Measurements from ENCODE around the gene UTRN. TPM values are rescaled to one million over a fixed set of nuclear protein-coding genes. Genes with fewer than 3 reads are reported as not detected.

Gene UTRN
- total RNA-seq, 2 donors from 2014 or later, result 163 to 243 TPM

DNA sequence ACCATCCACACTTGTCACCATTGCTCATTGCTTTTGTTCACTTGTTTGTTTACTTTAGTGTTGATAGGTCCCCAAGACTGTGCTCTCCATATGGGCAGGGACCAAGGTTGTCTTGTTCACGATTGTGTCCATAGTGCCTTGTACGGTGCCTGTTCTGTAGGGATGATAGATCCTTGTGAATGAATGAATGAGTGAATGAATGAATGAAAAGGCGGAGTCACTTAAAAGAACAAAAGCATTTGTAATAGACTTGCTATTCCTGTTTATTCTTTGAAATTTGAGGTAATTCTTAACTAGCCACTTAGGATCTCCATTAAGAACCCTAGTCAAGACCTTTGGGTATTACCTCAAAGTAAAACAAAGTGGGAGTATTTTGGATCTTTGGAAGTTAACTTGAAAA is 47.0 kb downstream of the UTRN start:
- TF ChIP-seq, protein P1, sequence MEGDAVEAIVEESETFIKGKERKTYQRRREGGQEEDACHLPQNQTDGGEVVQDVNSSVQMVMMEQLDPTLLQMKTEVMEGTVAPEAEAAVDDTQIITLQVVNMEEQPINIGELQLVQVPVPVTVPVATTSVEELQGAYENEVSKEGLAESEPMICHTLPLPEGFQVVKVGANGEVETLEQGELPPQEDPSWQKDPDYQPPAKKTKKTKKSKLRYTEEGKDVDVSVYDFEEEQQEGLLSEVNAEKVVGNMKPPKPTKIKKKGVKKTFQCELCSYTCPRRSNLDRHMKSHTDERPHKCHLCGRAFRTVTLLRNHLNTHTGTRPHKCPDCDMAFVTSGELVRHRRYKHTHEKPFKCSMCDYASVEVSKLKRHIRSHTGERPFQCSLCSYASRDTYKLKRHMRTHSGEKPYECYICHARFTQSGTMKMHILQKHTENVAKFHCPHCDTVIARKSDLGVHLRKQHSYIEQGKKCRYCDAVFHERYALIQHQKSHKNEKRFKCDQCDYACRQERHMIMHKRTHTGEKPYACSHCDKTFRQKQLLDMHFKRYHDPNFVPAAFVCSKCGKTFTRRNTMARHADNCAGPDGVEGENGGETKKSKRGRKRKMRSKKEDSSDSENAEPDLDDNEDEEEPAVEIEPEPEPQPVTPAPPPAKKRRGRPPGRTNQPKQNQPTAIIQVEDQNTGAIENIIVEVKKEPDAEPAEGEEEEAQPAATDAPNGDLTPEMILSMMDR (IDR thresholded peaks at IDR 0.05), result no peak
- no peak overlapping the region for H3K4me3 ChIP-seq
- no peaks in the 10 kb centered on the region for H3K27me3 ChIP-seq (replicated peaks; ENCODE audit: insufficient read depth)
- peaks cover 5 to 41% of the 10 kb centered on the region in 2 donors for H3K4me1 ChIP-seq (ENCODE audit: control insufficient read depth in 1 of 2, low read depth in 2 of 2)
- H3K36me3 ChIP-seq, result no peaks in the 10 kb centered on the region
- no peaks in the 10 kb centered on the region for H3K9me3 ChIP-seq
- H3K27ac ChIP-seq, result no peak overlapping the region
- ATAC-seq (ENCODE audit: insufficient number of reproducible peaks, low FRiP score, low read depth), result no peak
- no peak for DNase-seq (ENCODE audit: low spot score)

DNA sequence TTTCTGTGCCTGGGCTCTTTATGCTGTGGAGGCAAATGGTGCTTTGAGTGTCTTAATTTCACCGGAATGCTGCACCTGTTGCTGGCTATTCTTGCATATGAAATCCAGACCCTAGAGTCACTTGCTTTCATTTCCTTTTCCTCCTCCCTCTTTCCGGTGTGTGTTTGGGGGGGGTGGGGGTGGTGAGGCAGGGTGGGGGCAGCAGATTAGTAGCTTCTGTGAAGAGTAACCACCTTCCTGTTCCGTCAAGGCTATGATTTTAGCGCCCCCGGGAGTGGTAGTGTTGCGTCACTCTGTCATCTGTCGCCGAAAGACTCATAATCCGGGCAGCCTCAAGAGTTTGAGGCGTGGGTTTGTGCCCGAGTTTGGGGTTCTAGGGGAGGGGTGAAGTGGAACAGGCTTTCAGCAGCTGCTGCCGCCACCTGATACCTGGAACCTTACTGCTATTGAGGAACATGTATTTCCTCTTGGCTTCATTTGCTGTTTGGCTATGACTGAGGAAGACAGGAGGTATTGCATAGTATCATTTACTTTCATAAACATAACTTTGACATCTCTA is 49.1 kb downstream of the UTRN start:
- Histone ChIP-seq H3K9me3 (no peaks in the 10 kb centered on the region), H3K4me1 (ENCODE audit: control insufficient read depth in 1 of 2, low read depth in 2 of 2) (peaks cover 21 to 61% of the 10 kb centered on the region in 2 donors), H3K27me3 (replicated peaks; ENCODE audit: insufficient read depth) (no peaks in the 10 kb centered on the region), H3K27ac (no peak overlapping the region), H3K4me3 (peak overlapping the region; percentile 17), H3K36me3 (no peaks in the 10 kb centered on the region)
- no peak for ATAC-seq (ENCODE audit: insufficient number of reproducible peaks, low FRiP score, low read depth)
- TF ChIP-seq, protein P1 (IDR thresholded peaks at IDR 0.05), result no peak
- no peak for DNase-seq (ENCODE audit: low spot score)

Other genes with a start within 250 kb of the UTRN start
- 10 to 100 TPM; 92.6 to 95.7 TPM for gene SF3B5, start 189.8 kb upstream of the UTRN start, total RNA-seq
- 10 to 100 TPM; 12.1 to 17.2 TPM for gene STX11, start 134.8 kb upstream of the UTRN start, total RNA-seq

Measured in thoracic aorta (tissue), 2 donors.